ENCODE data around the gene SIRPG. TPM values are rescaled to one million over a fixed set of nuclear protein-coding genes. Genes with fewer than 3 reads are reported as not detected.
"Not testable (repeated sequence)": the region's sequence is repeated elsewhere in the genome, so short reads cannot be mapped to it uniquely, and the experiment has no call there.

Gene SIRPG
- total RNA-seq: not detected

- no peak for DNase-seq
Observed at GRCh38 chr20:1657556-1658334, at the start of gene SIRPG. Gene SIRPG (minus strand): TSS chr20:1657779. CDS start chr20:1657714, 65 bp downstream.

DNA sequence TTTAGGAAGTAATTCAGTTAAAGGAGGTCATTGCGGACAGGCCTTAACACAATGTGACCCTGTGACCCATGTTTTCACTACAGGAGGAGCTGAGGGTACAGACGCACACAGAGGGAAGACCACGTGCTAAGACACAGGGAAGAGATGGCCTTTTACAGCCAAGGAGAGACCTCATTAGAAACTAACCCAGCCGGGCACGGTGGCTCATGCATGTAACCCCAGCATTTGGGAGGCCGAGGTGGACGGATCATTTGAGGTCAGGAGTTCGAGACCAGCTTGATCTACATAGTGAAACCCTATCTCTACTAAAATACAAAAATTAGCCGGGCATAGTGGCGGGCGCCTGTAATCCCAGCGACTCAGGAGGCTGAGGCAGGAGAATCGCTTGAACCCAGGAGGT, 49.3 kb upstream of the SIRPG start:
- DNase-seq: not testable (repeated sequence)

DNA sequence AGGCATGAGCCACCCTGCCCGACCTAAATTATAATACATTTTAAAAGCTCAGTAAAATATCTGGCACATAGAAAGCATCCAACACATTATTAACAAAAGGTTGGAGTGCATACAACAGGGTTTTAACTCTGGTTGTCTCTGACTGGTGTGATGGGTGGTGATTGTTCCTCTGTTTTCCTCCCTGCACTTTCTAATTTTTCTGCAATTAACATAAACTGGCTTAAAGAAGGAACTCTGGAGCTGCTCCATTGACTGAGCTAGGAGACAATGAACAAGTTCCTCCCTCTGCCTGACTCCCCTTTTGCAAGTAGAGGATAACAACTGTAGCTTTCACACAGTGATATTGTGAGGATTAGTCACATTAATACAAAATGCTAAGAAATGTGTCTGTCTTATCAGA, 48.5 kb upstream of the SIRPG start:
- no peak for DNase-seq

DNA sequence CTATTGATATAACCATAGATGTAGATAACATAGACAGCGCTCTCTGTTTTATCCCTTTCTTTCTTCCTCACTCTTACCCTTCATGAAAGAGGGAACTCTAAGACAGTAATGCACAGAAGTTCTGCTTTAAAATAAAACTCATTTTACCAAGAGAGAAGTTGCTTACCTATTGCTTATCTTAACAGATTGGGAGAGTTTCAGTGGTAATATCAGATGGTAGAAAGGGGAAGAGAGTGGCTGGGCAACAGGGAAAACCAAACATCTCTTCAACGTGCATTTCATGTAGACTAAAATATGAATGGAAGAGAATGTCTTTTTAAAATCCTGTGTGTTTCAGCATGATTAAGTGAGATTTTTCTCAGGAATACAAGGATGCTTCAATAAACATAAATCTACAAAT, 45.3 kb upstream of the SIRPG start:
- DNase-seq: no peak

GRCh38 chr20:1702328-1702727, 44.7 kb upstream of the SIRPG start:
- DNase-seq: no peak

- no peak for DNase-seq
Observed at GRCh38 chr20:1700990-1701389, 43.4 kb upstream of the SIRPG start.

DNA sequence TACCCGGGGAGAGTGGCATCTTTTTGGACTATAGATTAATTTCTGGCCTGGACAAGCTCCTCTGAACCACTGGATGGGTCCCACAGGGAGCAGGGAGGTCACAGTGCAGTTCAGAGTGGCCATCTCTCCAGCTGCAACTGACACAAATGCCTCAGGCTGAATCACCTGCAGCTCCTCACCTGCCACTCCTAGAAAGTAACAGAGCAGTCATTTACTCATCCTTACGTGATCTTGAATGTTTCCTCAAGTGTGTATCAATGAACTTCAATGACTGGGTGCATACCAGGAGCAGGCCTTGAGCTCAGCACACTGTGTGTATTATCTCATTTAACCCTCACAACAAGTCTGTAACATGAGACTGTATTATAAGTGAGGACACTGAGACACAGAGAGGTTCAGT, 40.0 kb upstream of the SIRPG start:
- no peak for DNase-seq

- no peak for DNase-seq
Observed at GRCh38 chr20:1696521-1697209, 39.1 kb upstream of the SIRPG start.

- no peak for DNase-seq
Observed at GRCh38 chr20:1694672-1695071, 37.1 kb upstream of the SIRPG start.

GRCh38 chr20:1693427-1693826, 35.8 kb upstream of the SIRPG start:
- DNase-seq: no peak

- DNase-seq: no peak
Observed at GRCh38 chr20:1689721-1690120, 32.1 kb upstream of the SIRPG start.

DNA sequence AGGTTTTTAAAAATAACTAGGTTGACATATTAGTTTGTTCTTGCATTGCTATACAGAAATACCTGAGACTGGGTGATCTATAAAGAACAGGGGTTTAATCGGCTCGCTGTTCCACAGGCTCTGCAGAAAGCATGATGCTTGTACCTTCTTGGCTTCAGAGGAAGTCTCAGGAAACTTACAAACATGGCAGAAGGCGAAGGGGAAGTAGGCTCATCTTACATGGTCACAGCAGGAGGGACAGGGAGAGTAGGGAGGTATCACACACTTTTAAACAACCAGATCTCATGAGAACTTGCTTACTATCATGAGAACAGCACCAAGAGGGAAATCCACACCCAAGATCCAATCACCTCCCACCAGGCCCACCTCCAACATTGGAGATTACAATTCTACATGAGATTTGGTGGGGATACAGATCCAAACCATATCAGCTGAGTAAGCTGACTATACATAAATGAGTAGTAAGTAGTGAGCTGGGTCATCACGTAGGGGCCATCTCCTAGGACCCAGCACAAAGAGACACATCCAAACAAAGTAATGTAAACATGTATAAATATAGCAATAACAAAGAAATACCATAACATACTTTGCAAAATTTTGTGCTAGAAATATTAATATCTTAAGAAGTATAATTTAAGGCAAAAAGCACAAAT, 31.4 kb upstream of the SIRPG start:
- DNase-seq: no peak

DNA sequence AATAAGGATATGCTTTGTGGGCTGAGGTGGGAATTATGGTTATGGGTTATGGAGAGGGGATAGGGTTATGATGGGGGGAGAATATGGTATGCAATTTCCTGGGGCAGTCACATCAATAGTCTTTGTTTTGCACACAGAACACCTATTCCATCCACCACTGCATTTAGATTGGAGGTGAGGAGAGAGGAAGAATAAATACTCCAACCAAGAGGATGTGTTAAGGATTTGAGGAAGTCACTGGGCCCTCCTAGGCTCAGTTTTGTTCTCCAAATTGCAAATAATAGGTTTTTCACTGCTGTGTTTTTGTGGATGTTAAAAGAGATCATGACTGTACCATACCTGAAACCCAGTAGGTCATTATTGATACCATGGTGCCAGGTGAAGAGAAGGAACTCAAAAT, 29.5 kb upstream of the SIRPG start:
- DNase-seq: no peak

DNA sequence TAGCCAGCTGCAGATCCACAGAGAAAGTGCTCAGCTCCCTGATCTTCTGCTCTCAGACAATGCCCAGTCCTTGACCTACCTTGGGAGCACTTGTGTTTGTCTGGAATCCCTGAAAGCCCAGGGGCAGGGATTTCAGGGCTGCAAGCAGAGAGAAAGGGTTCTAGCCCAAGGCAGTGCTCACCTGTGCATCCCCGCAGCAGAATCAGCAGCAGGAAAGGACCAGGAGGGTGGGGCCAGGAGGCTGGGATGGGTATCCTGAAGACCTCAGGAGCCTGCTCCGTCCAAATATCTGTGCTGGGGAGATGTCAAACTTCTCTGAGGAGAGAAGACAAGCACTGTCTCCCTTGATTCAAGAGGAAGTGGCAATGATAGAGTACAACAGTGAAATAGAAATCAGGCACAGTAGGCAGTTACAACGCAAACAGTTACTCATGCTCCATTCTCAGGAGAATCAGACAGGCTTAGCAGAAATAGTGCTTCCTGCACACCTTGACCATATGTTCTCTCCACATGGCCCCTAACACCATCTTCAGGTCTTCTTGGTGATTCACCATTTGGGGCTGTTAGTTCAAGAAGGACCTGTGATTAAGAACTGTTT, 28.7 kb upstream of the SIRPG start:
- no peak for DNase-seq

DNA sequence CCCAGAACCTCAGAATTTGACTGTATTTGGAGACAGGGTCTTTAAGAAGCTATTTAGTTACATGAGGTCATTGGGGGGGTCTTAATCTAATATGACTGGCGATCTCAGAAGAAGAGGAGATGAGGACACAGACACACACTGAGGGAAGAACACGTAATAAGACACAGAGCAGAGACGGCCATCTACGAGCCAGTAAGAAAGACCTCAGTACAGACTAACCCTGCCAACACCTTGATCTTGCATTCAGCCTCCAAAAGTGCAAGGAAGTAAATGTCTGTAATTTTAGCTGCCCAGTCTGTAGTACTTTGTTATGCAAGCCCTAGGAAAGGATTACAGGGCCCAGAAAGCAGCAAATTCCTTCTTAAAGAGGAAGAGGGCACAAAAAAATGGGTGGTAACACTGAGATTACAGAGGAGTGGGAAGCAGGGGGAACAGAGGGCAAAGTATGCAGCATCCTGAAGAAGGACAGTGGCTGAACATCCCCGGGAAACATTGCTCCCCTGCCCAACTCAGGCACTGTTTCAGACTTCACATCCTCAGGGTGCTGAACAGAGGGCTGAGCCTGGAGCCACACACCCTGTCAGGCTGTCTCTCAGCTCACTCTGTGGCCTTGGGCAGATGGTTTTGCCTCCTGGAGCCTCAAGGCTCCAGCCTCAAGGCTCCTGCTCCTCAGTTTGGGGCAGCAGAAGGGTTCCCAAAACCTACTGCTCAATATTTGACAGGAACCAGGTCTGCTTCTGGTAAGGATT, 27.9 kb upstream of the SIRPG start:
- DNase-seq: no peak

GRCh38 chr20:1684872-1685271, 27.3 kb upstream of the SIRPG start:
- no peak for DNase-seq

GRCh38 chr20:1676650-1677049, 19.1 kb upstream of the SIRPG start:
- no peak for DNase-seq

DNA sequence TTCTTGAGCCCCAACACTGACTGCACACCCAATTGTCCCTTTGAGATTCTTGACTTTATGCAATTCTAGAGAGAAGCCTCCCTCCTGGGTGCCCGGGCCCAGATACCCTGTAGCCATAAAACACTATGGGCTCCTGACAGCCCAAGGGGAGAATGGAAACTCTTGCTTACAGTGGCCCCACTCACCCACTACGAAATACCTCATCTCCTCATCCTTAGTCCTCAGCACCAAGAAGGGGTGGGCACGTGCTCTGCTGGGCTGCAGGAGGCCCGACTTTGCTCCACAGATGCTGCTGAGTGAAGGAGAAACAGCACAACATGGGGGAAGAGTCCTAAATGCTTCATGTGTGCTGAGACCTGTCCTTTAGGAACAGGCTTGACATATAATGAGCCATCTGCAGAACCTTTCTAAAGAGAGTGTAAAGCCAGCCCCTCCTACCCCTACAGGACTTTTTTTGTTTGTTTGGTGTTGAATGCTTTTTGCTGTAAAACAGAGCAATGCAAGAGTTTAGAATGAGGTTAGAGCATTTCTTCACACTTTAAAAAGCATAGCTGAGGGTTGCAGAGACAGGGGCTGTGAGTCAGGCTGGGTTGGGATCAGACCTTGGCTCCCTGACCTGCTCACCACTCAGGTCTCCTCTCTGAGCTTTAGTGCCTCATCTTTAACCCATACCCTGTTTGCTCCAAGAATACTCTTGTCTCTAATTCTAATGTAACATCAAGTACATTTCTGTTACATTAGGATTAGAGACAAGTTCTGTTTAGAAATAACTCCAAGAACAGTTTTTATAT, 17.6 kb upstream of the SIRPG start:
- DNase-seq: no peak

DNA sequence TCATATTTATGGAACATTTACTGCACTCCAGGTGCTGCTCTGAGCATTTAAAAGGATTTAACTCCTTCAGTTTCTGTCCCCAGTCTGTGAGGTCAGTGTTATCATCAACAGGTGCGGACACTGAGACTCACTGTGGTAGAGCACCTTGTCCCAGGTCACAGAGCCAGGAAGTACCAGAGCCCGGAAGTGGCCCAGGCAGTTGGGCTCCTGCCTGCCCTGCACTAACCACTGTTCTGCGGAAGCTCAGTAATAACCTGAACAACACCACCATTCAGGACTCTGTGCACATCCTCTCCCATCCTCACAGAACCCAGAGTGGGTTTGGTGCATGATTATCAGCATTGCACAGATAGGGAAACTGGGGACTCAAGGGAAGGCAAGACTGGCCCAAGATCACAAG, 16.8 kb upstream of the SIRPG start:
- no peak for DNase-seq

- no peak for DNase-seq
Observed at GRCh38 chr20:1673424-1673823, 15.8 kb upstream of the SIRPG start.

DNA sequence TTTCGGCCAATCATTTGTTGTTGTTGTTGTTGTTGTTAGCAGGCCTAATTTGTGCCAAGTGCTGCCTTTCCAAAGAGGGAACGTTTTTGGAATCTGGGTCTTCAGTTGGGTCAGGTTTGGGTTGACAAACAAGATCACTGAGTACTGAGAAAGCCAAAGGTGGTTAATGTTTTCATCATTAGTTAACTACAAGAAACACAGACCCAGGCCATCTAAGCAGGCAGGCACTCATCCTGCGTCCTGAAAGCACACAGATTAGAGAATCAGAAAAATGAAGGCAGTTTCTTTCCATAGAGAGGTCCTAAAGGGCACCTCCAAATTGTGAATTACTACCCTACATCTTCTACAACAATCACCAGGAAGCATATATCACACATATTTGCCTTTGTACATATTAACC, 15.1 kb upstream of the SIRPG start:
- no peak for DNase-seq

All from occipital lobe (tissue), 2 donors.